KMS-11 (cell line): ENCODE data around the gene RTEL1.
"Not testable (repeated sequence)": the region's sequence is repeated elsewhere in the genome, so short reads cannot be mapped to it uniquely, and the experiment has no call there.

Experiments
- H2AFZ ChIP-seq: fragments of 200-600 bp; sonication (generic); 2 replicates; pipeline ENCODE4 v1.6.1; 2016; ENCODE audit warnings: antibody characterized with exemption, mixed run types, low read depth
- H3K27ac ChIP-seq: fragments of 200-600 bp; sonication (generic); 2 replicates; pipeline ENCODE4 v1.6.1; 2016; ENCODE audit warnings: mild to moderate bottlenecking, mixed run types
- H3K27me3 ChIP-seq: fragments of 200-600 bp; sonication (generic); 2 replicates; pipeline ENCODE4 v1.6.1; 2017; ENCODE audit warnings: mild to moderate bottlenecking, low read depth, mixed run types, moderate library complexity; ENCODE audit not compliant: insufficient read depth
- H3K36me3 ChIP-seq: fragments of 200-600 bp; sonication (generic); 2 replicates; pipeline ENCODE4 v1.6.1; 2017; ENCODE audit warnings: mild to moderate bottlenecking, mixed run types; ENCODE audit not compliant: insufficient read depth
- H3K4me1 ChIP-seq: fragments of 200-600 bp; sonication (generic); 2 replicates; pipeline ENCODE4 v1.6.1; 2016; ENCODE audit warnings: mild to moderate bottlenecking, low read depth, mixed run types; ENCODE audit not compliant: poor library complexity, severe bottlenecking
- H3K4me2 ChIP-seq: fragments of 200-600 bp; sonication (generic); 2 replicates; pipeline ENCODE4 v1.7.0; 2016; ENCODE audit warnings: mild to moderate bottlenecking, mixed run types
- H3K4me3 ChIP-seq: fragments of 200-600 bp; sonication (generic); IDR thresholded peaks from 2 replicates; pipeline ENCODE4 v1.6.1; 2017; ENCODE audit warnings: low read depth, low read length, mixed read lengths; ENCODE audit not compliant: insufficient read depth
- H3K79me2 ChIP-seq: fragments of 200-600 bp; sonication (generic); 2 replicates; pipeline ENCODE4 v1.6.1; 2016; ENCODE audit warnings: low read depth, mixed run types; ENCODE audit not compliant: insufficient read depth
- H3K9ac ChIP-seq: fragments of 200-600 bp; sonication (generic); 2 replicates; pipeline ENCODE4 v1.6.1; 2016; ENCODE audit warnings: mild to moderate bottlenecking, mixed run types
- H4K20me1 ChIP-seq: fragments of 200-600 bp; sonication (generic); 2 replicates; pipeline ENCODE4 v1.6.1; 2016; ENCODE audit warnings: mild to moderate bottlenecking, mixed run types; ENCODE audit not compliant: insufficient read depth
- TF ChIP-seq, protein P1 (sequence below): fragments of 200-600 bp; sonication (generic); conservative IDR thresholded peaks from 2 replicates; pipeline ENCODE4 v1.6.1; 2017; ENCODE audit warnings: low read depth, mild to moderate bottlenecking, antibody characterized with exemption, low read length, moderate library complexity, mixed read lengths

Gene RTEL1

DNA sequence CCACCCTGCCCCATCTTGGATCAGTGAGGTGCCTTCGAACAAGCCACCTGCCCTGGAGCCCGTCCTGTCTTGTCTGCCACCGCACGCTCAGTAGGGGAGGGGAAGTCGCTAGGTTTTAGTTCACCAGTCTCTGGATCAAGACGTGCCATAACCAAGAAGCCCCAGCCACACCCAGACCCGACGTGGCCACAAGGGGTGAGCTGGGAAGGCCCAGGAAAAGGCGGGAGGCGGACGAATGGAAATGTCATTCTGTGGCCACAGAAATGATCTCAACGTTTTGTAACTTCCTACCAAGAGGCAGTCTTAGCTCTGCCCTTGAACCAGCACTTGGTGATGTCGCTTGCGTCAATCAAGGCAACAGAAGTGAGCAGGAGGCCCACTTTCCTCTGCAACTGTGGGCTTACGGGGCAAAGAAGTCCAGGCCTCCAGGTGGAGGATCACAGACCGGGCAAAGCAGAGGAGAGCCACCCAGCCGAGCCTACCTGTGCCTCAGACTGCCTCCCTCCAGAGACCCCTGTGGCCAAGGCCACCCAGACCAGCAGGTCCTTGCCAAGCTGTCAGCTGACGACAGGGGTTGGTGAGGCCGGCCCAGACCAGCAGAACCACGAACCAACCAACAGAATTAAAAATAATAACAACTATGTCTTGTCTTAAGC lies 45.7 kb upstream of the RTEL1 start:
- Histone ChIP-seq H3K36me3 (0 out of 2 replicates have a peak, but pooled peaks cover 3% of the 10 kb centered on the region), H3K4me2 (no peak overlapping the region), H3K4me1 (no peaks in the 10 kb centered on the region), H3K9ac (no peak overlapping the region), H3K79me2 (no peaks in the 10 kb centered on the region), H2AFZ (no peak overlapping the region), H3K27ac (no peak overlapping the region), H3K27me3 (no peaks in the 10 kb centered on the region), H4K20me1 (no peaks in the 10 kb centered on the region), H3K4me3 (no peak overlapping the region)
- TF ChIP-seq, protein P1, sequence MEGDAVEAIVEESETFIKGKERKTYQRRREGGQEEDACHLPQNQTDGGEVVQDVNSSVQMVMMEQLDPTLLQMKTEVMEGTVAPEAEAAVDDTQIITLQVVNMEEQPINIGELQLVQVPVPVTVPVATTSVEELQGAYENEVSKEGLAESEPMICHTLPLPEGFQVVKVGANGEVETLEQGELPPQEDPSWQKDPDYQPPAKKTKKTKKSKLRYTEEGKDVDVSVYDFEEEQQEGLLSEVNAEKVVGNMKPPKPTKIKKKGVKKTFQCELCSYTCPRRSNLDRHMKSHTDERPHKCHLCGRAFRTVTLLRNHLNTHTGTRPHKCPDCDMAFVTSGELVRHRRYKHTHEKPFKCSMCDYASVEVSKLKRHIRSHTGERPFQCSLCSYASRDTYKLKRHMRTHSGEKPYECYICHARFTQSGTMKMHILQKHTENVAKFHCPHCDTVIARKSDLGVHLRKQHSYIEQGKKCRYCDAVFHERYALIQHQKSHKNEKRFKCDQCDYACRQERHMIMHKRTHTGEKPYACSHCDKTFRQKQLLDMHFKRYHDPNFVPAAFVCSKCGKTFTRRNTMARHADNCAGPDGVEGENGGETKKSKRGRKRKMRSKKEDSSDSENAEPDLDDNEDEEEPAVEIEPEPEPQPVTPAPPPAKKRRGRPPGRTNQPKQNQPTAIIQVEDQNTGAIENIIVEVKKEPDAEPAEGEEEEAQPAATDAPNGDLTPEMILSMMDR, result no peak

- H3K9ac ChIP-seq, H3K4me2 ChIP-seq, H2AFZ ChIP-seq, H3K4me3 ChIP-seq, H4K20me1 ChIP-seq, H3K27me3 ChIP-seq, H3K36me3 ChIP-seq, H3K27ac ChIP-seq, H3K4me1 ChIP-seq, H3K79me2 ChIP-seq: not testable (repeated sequence)
Observed at GRCh38 chr20:63613863-63614594, 44.1 kb upstream of the RTEL1 start.

GRCh38 chr20:63617092-63617875 lies 40.8 kb upstream of the RTEL1 start:
- no peak overlapping the region for H3K9ac ChIP-seq
- H4K20me1 ChIP-seq, result no peaks in the 10 kb centered on the region
- peaks cover 25% of the 10 kb centered on the region for H3K79me2 ChIP-seq
- no peak overlapping the region for H3K27ac ChIP-seq
- H3K4me2 ChIP-seq, result no peak overlapping the region
- no peaks in the 10 kb centered on the region for H3K27me3 ChIP-seq
- no peak overlapping the region for H3K4me3 ChIP-seq
- H3K4me1 ChIP-seq, result no peaks in the 10 kb centered on the region
- TF ChIP-seq, protein P1, result no peak
- 0 out of 2 replicates have a peak, but pooled peaks cover 3% of the 10 kb centered on the region for H3K36me3 ChIP-seq
- H2AFZ ChIP-seq, result no peak overlapping the region

DNA sequence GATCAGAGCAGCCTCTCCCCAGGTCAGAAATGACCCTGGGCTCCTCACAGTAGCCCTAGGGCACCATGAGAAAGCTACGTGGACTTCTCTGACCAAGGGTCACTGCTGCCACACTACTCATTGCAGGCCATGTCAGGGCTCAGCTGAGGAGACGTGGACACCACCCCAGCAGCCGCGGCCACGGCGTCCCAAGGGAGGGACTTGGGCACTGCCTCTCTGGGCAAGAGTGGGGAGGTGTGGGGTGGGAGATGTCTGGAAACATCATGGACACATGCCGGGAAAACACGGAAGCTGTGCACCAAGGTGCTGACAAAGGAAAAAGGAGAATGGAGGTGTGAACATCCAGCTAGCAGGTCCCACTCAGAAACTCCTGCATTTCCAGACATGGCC lies 40.2 kb upstream of the RTEL1 start:
- H3K9ac ChIP-seq, result no peak overlapping the region
- no peaks in the 10 kb centered on the region for H3K4me1 ChIP-seq
- 0 out of 2 replicates have a peak, but pooled peaks cover 3% of the 10 kb centered on the region for H3K36me3 ChIP-seq
- H3K4me3 ChIP-seq, result no peak overlapping the region
- no peaks in the 10 kb centered on the region for H3K27me3 ChIP-seq
- TF ChIP-seq, protein P1, result no peak
- no peak overlapping the region for H3K4me2 ChIP-seq
- H3K79me2 ChIP-seq, result peaks cover 31% of the 10 kb centered on the region
- H3K27ac ChIP-seq, result no peak overlapping the region
- no peaks in the 10 kb centered on the region for H4K20me1 ChIP-seq
- H2AFZ ChIP-seq, result no peak overlapping the region
